B cell (primary cell): Measurements from ENCODE around the gene MACROH2A1.

Source experiments
- EZH2 ChIP-seq: IDR thresholded peaks from 2 replicates; pipeline ENCODE4 v1.6.1; 2012; ENCODE audit warnings: borderline replicate concordance, low read depth, mild to moderate bottlenecking, moderate library complexity, low read length; ENCODE audit not compliant: insufficient read depth, poor library complexity, severe bottlenecking
- TF ChIP-seq, protein P1 (sequence below): fragments of 200-600 bp; IDR thresholded peaks from one replicate; pipeline ENCODE4 v1.8.0; 2022; ENCODE audit warnings: antibody characterized with exemption, mild to moderate bottlenecking

DNA sequence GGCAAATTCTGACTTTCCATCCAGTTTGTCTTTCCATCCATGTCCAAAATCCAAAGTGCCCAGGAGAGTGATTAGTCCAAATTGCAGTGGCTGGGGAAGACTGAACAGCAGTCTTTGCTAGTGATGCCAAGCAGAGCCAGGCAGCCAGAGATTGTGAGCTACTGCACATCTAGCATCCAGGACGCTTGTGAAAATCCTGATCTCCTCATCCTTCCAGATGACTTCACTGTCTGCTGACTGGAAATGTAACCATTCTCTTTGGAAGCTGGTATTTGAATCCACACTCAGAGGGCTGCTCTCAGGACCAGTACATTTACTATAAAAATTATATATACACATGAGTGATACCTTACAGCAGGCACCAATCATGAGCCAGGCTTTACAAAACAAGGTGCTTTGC lies 49.6 kb downstream of the MACROH2A1 start:
- TF ChIP-seq, protein P1, sequence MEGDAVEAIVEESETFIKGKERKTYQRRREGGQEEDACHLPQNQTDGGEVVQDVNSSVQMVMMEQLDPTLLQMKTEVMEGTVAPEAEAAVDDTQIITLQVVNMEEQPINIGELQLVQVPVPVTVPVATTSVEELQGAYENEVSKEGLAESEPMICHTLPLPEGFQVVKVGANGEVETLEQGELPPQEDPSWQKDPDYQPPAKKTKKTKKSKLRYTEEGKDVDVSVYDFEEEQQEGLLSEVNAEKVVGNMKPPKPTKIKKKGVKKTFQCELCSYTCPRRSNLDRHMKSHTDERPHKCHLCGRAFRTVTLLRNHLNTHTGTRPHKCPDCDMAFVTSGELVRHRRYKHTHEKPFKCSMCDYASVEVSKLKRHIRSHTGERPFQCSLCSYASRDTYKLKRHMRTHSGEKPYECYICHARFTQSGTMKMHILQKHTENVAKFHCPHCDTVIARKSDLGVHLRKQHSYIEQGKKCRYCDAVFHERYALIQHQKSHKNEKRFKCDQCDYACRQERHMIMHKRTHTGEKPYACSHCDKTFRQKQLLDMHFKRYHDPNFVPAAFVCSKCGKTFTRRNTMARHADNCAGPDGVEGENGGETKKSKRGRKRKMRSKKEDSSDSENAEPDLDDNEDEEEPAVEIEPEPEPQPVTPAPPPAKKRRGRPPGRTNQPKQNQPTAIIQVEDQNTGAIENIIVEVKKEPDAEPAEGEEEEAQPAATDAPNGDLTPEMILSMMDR, result no peak
- TF ChIP-seq EZH2, result no peak
